RWPE2 (cell line): ENCODE data around the gene LHFPL2.

Experiments used
- ATAC-seq: fragments of 200-7000 bp; cut with Tn5 transposase; 3 replicates; pipeline ENCODE4 v1.9.1; 2021; ENCODE audit warnings: low read depth
- DNase-seq: peaks from one replicate; pipeline ENCODE4 v3.0.0-alpha.2; 2020; ENCODE audit warnings: low spot score
- H3K27ac ChIP-seq: fragments of 450-650 bp; 2 replicates; pipeline ENCODE4 v1.5.1; 2017; ENCODE audit warnings: mild to moderate bottlenecking; ENCODE audit not compliant: poor library complexity, severe bottlenecking
- H3K27me3 ChIP-seq: fragments of 250-450 bp; sonication (Bioruptor Pico); 2 replicates; pipeline ENCODE4 v1.5.1; 2021; ENCODE audit warnings: mild to moderate bottlenecking, moderate library complexity; ENCODE audit not compliant: insufficient read depth, poor library complexity, severe bottlenecking
- H3K36me3 ChIP-seq: fragments of 250-450 bp; sonication (Bioruptor Pico); 2 replicates; pipeline ENCODE4 v1.5.1; 2020; ENCODE audit warnings: low read depth, mild to moderate bottlenecking, moderate library complexity
- H3K4me1 ChIP-seq: fragments of 250-450 bp; sonication (Bioruptor Pico); 2 replicates; pipeline ENCODE4 v1.5.1; 2021; ENCODE audit warnings: mild to moderate bottlenecking, moderate library complexity; ENCODE audit not compliant: insufficient read depth, poor library complexity, severe bottlenecking
- H3K4me3 ChIP-seq: fragments of 250-450 bp; sonication (Bioruptor Pico); 2 replicates; pipeline ENCODE4 v1.5.1; 2021; ENCODE audit warnings: mild to moderate bottlenecking, moderate library complexity; ENCODE audit not compliant: severe bottlenecking
- H3K9me3 ChIP-seq: fragments of 250-450 bp; sonication (Bioruptor Pico); 2 replicates; pipeline ENCODE4 v1.5.1; 2021; ENCODE audit warnings: mild to moderate bottlenecking, moderate library complexity; ENCODE audit not compliant: severe bottlenecking
- CTCF ChIP-seq: fragments of 450-650 bp; IDR thresholded peaks from one replicate; pipeline ENCODE4 v1.5.1; 2017; ENCODE audit warnings: mild to moderate bottlenecking, moderate library complexity; ENCODE audit not compliant: poor library complexity, severe bottlenecking

Gene LHFPL2

GRCh38 chr5:78521455-78521854, 127.1 kb downstream of the LHFPL2 start:
- no peak for TF ChIP-seq CTCF
- DNase-seq (no peak), ATAC-seq (no peak)
- no peaks in the 10 kb centered on the region for H3K27me3 ChIP-seq
- no peak overlapping the region for H3K27ac ChIP-seq
- H3K4me3 ChIP-seq: no peak overlapping the region
- H3K9me3 ChIP-seq: no peaks in the 10 kb centered on the region
- peaks cover 27% of the 10 kb centered on the region for H3K4me1 ChIP-seq
- no peaks in the 10 kb centered on the region for H3K36me3 ChIP-seq

- H3K36me3 ChIP-seq: no peaks in the 10 kb centered on the region
- DNase-seq (no peak), ATAC-seq (no peak; the same call in 2 of the 3 replicates)
- H3K27me3 ChIP-seq: no peaks in the 10 kb centered on the region
- no peak for TF ChIP-seq CTCF
- H3K9me3 ChIP-seq: no peaks in the 10 kb centered on the region
- peaks cover 35% of the 10 kb centered on the region for H3K4me1 ChIP-seq
- H3K4me3 ChIP-seq: no peak overlapping the region
- H3K27ac ChIP-seq: peak overlapping the region; percentile 88
Observed at GRCh38 chr5:78519198-78519941, 129.2 kb downstream of the LHFPL2 start.

GRCh38 chr5:78518365-78519197, 130.0 kb downstream of the LHFPL2 start:
- Histone ChIP-seq H3K27me3 (no peaks in the 10 kb centered on the region), H3K4me3 (no peak overlapping the region), H3K27ac (peak overlapping the region; percentile 88), H3K4me1 (peaks cover 38% of the 10 kb centered on the region), H3K9me3 (no peaks in the 10 kb centered on the region), H3K36me3 (peaks cover 3% of the 10 kb centered on the region; the same call in 1 of the 2 replicates)
- ATAC-seq: peak; percentile 96
- no peak for DNase-seq
- TF ChIP-seq CTCF: no peak

- H3K27ac ChIP-seq: peak overlapping the region; percentile 71
- peaks cover 5% of the 10 kb centered on the region; the same call in 1 of the 2 replicates for H3K36me3 ChIP-seq
- no peaks in the 10 kb centered on the region for H3K9me3 ChIP-seq
- H3K27me3 ChIP-seq: no peaks in the 10 kb centered on the region
- no peak for ATAC-seq
- no peak for DNase-seq
- H3K4me3 ChIP-seq: no peak overlapping the region
- TF ChIP-seq CTCF: no peak
- peaks cover 38% of the 10 kb centered on the region for H3K4me1 ChIP-seq
Observed at GRCh38 chr5:78515670-78516069, 132.9 kb downstream of the LHFPL2 start.
